GM18909 (cell line): Measurements from ENCODE around the gene SERINC2.
A peak's percentile ranks its signal among the peaks of the same experiment; 100 is the strongest.
"Not testable (repeated sequence)": the region's sequence is repeated elsewhere in the genome, so short reads cannot be mapped to it uniquely, and the experiment has no call there.

Experiments
- ATAC-seq: cut with Tn5 transposase; IDR thresholded peaks from one replicate; pipeline ENCODE4 v1.9.1; 2021; ENCODE audit warnings: mild to moderate bottlenecking; ENCODE audit not compliant: unreplicated experiment, poor library complexity

SERINC2 gene

DNA sequence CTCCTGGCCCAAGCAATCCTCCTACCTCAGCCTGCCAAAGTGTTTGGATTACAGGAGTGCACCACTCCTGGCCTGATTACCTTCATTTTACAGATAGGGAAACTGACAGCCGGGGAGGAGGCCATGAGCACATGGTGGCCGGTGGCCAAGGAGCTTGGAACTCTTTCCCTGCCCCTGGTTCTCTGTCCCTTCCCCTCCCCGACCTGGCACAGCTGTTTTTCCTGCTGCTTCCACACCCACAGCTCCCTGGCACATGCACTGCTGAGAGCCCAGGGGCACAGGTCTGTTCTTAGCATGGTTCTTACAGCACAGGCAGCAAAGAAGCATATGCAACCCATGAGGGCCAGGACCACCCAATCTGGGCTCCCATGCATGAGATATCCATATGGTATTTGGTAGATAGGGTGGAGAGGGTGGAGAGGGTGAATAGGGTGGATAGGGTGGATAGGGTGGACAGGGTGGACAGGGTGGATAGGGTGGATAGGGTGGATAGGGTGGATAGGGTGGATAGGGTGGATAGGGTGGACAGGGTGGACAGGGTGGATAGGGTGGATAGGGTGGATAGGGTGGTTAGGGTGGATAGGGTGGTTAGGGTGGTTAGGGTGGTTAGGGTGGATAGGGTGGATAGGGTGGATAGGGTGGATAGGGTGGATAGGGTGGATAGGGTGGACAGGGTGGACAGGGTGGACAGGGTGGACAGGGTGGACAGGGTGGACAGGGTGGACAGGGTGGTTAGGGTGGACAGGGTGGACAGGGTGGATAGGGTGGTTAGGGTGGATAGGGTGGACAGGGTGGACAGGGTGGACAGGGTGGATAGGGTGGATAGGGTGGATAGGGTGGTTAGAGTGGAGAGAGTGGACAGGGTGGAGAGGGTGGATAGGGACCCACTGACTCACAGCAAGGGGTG is 18.6 kb downstream of the SERINC2 start:
- ATAC-seq: not testable (repeated sequence)

GRCh38 chr1:31432592-31433395 is 19.8 kb downstream of the SERINC2 start:
- no peak for ATAC-seq

GRCh38 chr1:31433396-31433930 is 20.4 kb downstream of the SERINC2 start:
- no peak for ATAC-seq

GRCh38 chr1:31434101-31434871 is 21.3 kb downstream of the SERINC2 start:
- ATAC-seq: no peak

GRCh38 chr1:31434979-31435378 is 22.0 kb downstream of the SERINC2 start:
- no peak for ATAC-seq

DNA sequence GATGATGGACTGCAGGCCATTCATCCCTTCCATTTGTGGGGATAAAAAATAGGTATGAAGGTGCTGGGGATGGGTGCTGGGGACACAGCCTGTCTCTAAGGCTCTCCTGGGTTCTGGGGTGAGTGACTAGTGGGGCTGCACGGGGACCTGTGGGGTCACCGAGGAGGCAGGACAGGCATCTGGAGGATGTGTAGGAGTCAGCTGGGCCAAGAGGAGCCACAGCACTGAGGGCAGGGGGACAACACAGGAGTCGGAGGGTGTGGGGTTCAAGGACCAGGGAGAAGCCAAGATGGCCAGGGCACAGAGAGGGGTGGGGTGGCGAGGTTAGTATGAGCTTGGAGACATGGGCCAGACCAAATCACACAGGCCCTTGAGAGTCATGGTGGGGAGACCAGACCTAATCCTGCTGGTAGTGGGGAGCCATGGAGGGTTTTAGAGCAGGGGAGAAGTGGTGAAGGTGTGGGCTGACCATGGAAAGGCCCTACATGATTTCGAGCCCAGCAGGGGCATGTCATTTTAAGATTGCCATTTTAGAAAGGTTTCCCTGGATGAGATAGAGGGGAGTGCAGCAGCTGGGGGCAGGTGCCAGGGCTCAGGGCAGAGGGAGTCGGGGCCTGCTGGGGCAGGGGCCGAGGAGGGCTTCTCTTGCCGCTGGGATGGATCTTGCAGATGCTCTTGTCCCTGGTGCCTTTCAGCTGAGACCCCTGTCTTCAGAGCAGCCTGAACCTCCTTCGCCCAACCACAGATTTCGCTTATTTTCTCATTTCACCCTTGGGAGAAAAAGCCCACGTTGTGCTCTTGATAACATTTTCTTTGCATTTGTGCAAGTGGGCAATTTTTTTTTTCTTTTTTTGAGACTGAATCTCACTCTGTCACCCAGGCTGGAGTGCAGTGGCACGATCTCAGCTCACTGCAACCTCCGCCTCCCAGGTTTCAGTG is 22.7 kb downstream of the SERINC2 start:
- ATAC-seq: no peak

DNA sequence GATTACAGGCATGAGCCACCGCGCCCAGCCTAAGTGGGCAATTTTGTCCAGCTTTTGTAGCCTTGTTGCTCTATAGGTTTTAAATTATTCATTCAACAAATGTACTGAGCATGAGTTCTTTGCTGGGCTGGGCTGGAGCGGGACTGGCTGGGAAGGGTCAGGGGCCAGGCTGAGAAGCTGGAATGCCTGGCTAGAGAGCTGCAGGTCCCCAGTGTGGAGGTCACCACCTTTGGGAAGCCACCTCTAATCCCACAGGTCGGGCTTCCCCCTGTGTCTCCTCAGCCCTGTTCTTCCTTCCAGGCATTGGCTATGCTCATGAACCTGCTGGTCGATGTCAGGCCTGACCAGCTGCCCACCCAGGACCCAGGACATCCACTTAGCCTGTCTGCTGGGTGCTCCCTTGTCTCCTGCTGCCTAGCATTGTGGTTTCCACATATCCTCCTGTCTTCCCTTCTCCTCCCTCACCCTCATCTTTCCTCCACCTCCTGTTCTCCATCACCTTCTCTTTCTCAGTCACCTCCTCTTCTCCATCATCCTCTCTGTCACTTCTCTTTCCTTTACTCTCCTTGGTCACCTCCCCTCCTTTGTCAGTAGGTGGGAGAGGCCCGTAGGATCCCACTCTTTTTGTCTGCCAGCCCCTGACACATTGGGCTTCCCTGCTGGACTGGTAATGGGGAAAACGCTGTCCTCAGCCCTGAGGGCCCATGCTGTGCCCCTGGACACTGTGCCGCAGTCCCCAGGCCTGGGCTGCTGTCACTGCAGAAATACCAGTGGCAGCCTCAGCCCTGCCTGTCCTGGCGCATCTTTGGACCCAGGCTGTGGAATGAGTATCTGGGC is 23.8 kb downstream of the SERINC2 start:
- no peak for ATAC-seq

DNA sequence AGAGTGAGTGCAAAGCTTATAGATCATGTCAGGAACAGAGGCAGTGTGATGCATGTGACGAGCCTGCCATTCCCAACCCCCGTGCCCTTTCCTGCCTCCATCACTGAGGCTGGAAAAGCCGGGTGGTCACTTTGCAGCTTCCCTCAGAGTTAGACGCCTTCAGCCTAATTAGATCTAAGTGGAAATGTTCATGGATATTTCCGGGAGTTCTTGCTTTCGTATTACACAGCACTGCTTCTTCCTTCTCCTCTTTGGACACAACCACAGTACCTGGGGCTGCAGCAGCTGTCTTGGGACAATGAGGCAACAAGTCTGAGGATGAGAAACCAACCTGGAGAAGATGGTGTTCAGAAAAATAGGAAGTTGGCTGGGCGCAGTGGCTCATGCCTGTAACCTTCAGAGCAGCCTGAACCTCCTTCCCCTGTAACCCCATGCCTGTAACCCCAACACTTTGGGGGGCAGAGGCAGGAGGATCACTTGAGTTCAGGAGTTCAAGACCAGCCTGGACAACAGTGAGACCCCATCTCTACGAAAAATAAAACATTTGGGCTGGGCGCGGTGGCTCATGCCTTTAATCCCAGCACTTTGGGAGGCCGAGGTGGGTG is 24.5 kb downstream of the SERINC2 start:
- ATAC-seq: no peak

DNA sequence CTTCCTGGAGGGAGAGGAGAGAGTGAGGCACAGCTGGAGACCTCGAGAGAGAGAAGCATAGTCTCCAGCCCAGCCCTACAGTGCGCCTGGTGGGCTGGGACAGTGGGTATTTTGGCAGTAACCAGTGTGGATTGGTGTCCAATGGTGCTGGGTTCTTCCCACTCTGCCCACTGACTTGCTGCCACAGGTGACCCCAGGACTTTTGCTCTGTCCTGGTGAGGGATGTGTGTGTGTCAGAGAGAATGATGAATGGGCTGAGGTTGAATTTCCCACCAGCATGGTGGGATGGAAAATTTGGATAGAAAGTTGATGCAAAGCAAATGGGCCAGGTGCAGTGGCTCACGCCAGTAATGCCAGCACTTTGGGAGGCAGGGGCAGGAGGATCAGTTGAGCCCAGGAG is 26.3 kb downstream of the SERINC2 start:
- ATAC-seq: no peak

- ATAC-seq: no peak
Measured at GRCh38 chr1:31441073-31441472, 28.1 kb downstream of the SERINC2 start.

- peak; percentile 50 for ATAC-seq
Measured at GRCh38 chr1:31441558-31441957, 28.5 kb downstream of the SERINC2 start.

DNA sequence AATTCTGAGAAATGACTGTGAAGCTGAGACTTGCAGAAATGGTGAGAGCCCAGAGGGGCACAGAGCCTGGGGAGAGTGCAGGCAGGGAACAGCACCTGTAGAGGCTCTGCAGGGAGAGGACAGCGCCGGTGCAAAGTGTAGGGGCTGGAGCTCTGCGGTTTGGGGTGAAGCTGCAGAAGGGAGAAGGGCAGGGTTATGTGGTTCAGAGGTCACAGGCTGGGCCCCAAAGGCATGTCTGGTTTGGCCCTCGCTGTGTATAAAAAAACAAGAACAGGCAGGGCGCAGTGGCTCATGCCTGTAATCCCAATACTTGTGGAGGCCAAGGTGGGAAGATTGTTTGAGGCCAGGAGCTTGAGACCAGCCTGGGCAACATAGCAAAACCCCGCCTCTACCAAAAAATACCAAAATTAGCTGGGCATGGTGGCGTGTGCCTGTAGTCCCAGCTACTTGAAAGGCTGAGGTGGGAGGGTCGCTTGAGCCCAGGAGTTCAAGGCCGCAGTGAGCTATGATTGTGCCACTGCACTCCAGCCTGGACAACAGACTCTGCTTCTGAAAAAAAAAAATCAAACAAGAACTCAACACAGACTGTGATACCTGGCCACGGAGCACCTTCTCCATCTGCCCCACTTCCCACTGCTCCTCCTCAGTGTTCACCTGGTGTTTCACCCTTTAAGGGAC is 29.1 kb downstream of the SERINC2 start:
- peak; percentile 18 for ATAC-seq

DNA sequence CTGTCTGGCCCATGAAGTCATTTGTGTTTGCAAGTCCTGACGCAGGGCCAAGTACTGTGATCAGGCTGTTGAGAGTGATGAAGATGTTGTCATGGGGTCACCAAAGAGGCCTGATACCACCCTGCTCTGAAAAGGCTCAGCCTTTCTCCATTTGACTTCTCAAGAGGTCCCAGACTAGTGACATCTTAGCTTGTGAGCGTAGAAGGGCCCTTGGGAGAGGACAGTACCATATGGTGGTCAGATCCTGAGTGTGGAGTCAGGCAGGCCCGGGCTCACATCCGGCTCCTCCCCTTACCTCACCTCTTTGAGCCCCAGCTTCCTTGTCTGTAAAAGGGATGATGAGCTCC is 29.6 kb downstream of the SERINC2 start:
- no peak for ATAC-seq

- no peak for ATAC-seq
Measured at GRCh38 chr1:31443673-31444072, 30.7 kb downstream of the SERINC2 start.

- no peak for ATAC-seq
Measured at GRCh38 chr1:31444725-31445448, 31.9 kb downstream of the SERINC2 start.

GRCh38 chr1:31445951-31446350 is 32.9 kb downstream of the SERINC2 start:
- ATAC-seq: no peak

- no peak for ATAC-seq
Measured at GRCh38 chr1:31447210-31447609, 34.2 kb downstream of the SERINC2 start.
